ENCODE data around the gene ROR2.

DNA sequence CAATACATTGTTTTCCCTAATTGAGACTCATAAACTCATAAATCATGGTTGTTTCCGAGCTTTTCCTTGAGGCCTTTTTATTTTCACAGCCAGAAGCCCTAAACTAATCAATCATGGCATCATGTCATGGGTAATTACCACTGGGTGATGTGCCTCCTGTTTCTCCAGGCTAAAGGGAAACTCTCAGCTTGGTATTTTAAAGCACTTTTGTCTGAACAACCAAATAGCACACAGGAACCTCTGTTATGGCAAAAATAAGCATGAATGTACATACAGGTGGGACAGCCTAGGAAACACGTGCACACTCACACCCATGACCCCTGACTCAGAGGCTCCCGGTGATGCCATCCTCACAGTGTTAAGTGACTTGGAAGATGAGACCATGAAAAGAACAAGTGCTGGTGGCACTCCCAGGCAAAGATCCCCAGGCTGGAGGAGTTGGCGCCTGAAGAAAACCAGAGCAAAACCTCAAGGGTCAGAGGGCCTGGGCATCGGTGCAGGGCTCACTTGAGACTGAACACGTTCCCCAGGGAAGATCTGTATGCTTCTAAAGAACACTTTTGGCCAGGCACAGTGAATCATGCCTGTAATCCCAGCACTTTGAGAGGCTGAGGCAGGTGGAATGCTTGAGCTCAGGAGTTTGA lies 154.3 kb downstream of the ROR2 start:
- TF ChIP-seq, protein P1, sequence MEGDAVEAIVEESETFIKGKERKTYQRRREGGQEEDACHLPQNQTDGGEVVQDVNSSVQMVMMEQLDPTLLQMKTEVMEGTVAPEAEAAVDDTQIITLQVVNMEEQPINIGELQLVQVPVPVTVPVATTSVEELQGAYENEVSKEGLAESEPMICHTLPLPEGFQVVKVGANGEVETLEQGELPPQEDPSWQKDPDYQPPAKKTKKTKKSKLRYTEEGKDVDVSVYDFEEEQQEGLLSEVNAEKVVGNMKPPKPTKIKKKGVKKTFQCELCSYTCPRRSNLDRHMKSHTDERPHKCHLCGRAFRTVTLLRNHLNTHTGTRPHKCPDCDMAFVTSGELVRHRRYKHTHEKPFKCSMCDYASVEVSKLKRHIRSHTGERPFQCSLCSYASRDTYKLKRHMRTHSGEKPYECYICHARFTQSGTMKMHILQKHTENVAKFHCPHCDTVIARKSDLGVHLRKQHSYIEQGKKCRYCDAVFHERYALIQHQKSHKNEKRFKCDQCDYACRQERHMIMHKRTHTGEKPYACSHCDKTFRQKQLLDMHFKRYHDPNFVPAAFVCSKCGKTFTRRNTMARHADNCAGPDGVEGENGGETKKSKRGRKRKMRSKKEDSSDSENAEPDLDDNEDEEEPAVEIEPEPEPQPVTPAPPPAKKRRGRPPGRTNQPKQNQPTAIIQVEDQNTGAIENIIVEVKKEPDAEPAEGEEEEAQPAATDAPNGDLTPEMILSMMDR (IDR thresholded peaks at IDR 0.05): no peak
- TF ChIP-seq EP300 (IDR thresholded peaks at IDR 0.05): no peak
